HCT116 (cell line): ENCODE data around the gene TOPAZ1. TPM values are rescaled to one million over a fixed set of nuclear protein-coding genes. Genes with fewer than 3 reads are reported as not detected.

ENCODE experiments used
- ATAC-seq: fragments of 200-7000 bp; cut with Tn5 transposase; 2 replicates; pipeline ENCODE4 v1.9.1; 2020; ENCODE audit warnings: mild to moderate bottlenecking, moderate library complexity
- BruUV-seq: library from RNA; stranded (reverse); fragments of 400-500 nt; replicated peaks from 2 replicates; lab custom pipeline; 2021; lab: Mats Ljungman, UMichigan
- CTCF ChIA-PET: fragments of 300-600 bp; sonication (Branson Sonifier 250); formaldehyde crosslinking; loops from one replicate; lab custom pipeline; 2021; ENCODE audit warnings: antibody characterized with exemption; lab: Charles Lee
- POLR2A ChIA-PET: fragments of 300-600, 350-600 bp; sonication (Branson Sonifier 250); formaldehyde crosslinking; loops from one replicate; lab custom pipeline; 2021; ENCODE audit warnings: antibody characterized with exemption; lab: Charles Lee
- RAD21 ChIA-PET, 2 experiments: fragments of 300-600 bp; sonication (Branson Sonifier 250); formaldehyde crosslinking; loops; one replicate each; lab custom pipeline; 2023; ENCODE audit warnings: low total read pairs in 2 of 2; ENCODE audit not compliant: uncharacterized antibody in 2 of 2, unreplicated experiment in 2 of 2, low non-redundant PET in 1 of 2; lab: Charles Lee
- DNase-seq: peaks from one replicate; pipeline ENCODE4 v3.0.0-alpha.2; 2010; ENCODE audit warnings: low read depth, low spot score
- H2AFZ ChIP-seq: fragments of 200-600 bp; shearing (Covaris generic), sonication (generic); 2 replicates; pipeline ENCODE4 v1.6.1; 2017; ENCODE audit warnings: low read depth, mixed run types, mixed read lengths, antibody characterized with exemption, low read length; ENCODE audit not compliant: poor library complexity, severe bottlenecking
- H3K27ac ChIP-seq: 2 replicates; pipeline ENCODE4 v1.5.1; 2012; ENCODE audit warnings: low read depth, low read length
- H3K27me3 ChIP-seq: fragments of 200-600 bp; sonication (generic); 2 replicates; pipeline ENCODE4 v1.6.1; 2016; ENCODE audit warnings: mixed run types, low read length, mixed read lengths; ENCODE audit not compliant: insufficient read depth
- H3K36me3 ChIP-seq, 2 experiments: fragments of 200-500 bp in 1 of 2; fragments of 200-600 bp in 1 of 2; sonication (Bioruptor generic) in 1 of 2; sonication (generic) in 1 of 2; 2 replicates each; pipeline versions ENCODE4 v1.5.1 to v1.6.1; 2014 to 2016; ENCODE audit warnings: low read length in 2 of 2, inconsistent platforms in 1 of 2, mixed read lengths in 1 of 2, mixed run types in 1 of 2; ENCODE audit not compliant: insufficient read depth in 2 of 2, control insufficient read depth in 1 of 2
- H3K4me1 ChIP-seq, 2 experiments: fragments of 200-600 bp in 1 of 2; sonication (generic) in 1 of 2; 2 replicates each; pipeline versions ENCODE4 v1.5.1 to v1.6.1; 2012 to 2017; ENCODE audit warnings: low read length in 2 of 2, inconsistent platforms in 1 of 2, mild to moderate bottlenecking in 1 of 2, mixed read lengths in 1 of 2, mixed run types in 1 of 2, moderate library complexity in 1 of 2; ENCODE audit not compliant: insufficient read depth in 2 of 2, control insufficient read depth in 1 of 2
- H3K4me2 ChIP-seq: fragments of 200-600 bp; sonication (generic); 2 replicates; pipeline ENCODE4 v1.6.1; 2017; ENCODE audit warnings: mixed run types, low read length, mixed read lengths
- H3K4me3 ChIP-seq, 2 experiments: fragments of 200-600 bp in 1 of 2; sonication (generic) in 1 of 2; replicated peaks in 1 of 2; 2 replicates each; pipeline ENCODE4 v1.5.1; 2011 to 2016; ENCODE audit warnings: low read length in 2 of 2, control low read depth in 1 of 2, low read depth in 1 of 2, mild to moderate bottlenecking in 1 of 2, mixed read lengths in 1 of 2, mixed run types in 1 of 2
- H3K79me2 ChIP-seq: fragments of 200-600 bp; sonication (generic); 2 replicates; pipeline ENCODE4 v1.6.1; 2017; ENCODE audit warnings: mild to moderate bottlenecking, mixed run types, low read length, moderate library complexity, mixed read lengths; ENCODE audit not compliant: insufficient read depth
- H3K9ac ChIP-seq: fragments of 200-600 bp; sonication (generic); 2 replicates; pipeline ENCODE4 v1.6.1; 2016; ENCODE audit warnings: low read length, mixed read lengths
- H3K9me2 ChIP-seq: fragments of 200-600 bp; sonication (generic), shearing (Covaris generic); 2 replicates; pipeline ENCODE4 v1.6.1; 2017; ENCODE audit warnings: mixed run types, mild to moderate bottlenecking, moderate library complexity; ENCODE audit not compliant: insufficient read depth
- H3K9me3 ChIP-seq, 2 experiments: fragments of 200-500 bp in 1 of 2; fragments of 200-600 bp in 1 of 2; sonication (Bioruptor generic) in 1 of 2; sonication (generic) in 1 of 2; 2 replicates each; pipeline ENCODE4 v1.6.1; 2014 to 2017; ENCODE audit warnings: low read length in 2 of 2, mixed read lengths in 2 of 2, inconsistent platforms in 1 of 2, low read depth in 1 of 2, mild to moderate bottlenecking in 1 of 2, mixed run types in 1 of 2, moderate library complexity in 1 of 2; ENCODE audit not compliant: control insufficient read depth in 1 of 2, insufficient read depth in 1 of 2
- H4K20me1 ChIP-seq: fragments of 200-600 bp; sonication (generic), shearing (Covaris generic); 2 replicates; pipeline ENCODE4 v1.6.1; 2017; ENCODE audit warnings: mixed run types, mild to moderate bottlenecking, moderate library complexity; ENCODE audit not compliant: insufficient read depth
- CBX3 ChIP-seq: IDR thresholded peaks from 2 replicates; pipeline ENCODE4 v1.6.1; 2012; ENCODE audit warnings: low read depth
- CTCF ChIP-seq, 3 experiments: fragments of 200-600 bp in 1 of 3; sonication (generic) in 1 of 3; IDR thresholded peaks in 2 of 3; conservative IDR thresholded peaks in 1 of 3; 2 replicates each; pipeline ENCODE4 v1.5.1; 2012 to 2017; ENCODE audit warnings: low read depth in 2 of 3, low read length in 2 of 3, antibody characterized with exemption in 1 of 3, borderline replicate concordance in 1 of 3, control low read depth in 1 of 3, mild to moderate bottlenecking in 1 of 3, mixed read lengths in 1 of 3, mixed run types in 1 of 3, moderate library complexity in 1 of 3; ENCODE audit not compliant: insufficient read depth in 1 of 3
- ELF1 ChIP-seq: IDR thresholded peaks from 2 replicates; pipeline ENCODE4 v1.6.1; 2012; ENCODE audit warnings: low read depth, borderline replicate concordance
- EZH2 ChIP-seq: fragments of 200-600 bp; sonication (generic); IDR thresholded peaks from 2 replicates; pipeline ENCODE4 v1.6.1; 2017; ENCODE audit warnings: antibody characterized with exemption, mixed run types
- EZH2phosphoT487 ChIP-seq: fragments of 200-600 bp; IDR thresholded peaks from 2 replicates; pipeline ENCODE4 v1.6.1; 2018; ENCODE audit warnings: antibody characterized with exemption, borderline replicate concordance
- FOSL1 ChIP-seq: IDR thresholded peaks from 2 replicates; pipeline ENCODE4 v1.6.1; 2012; ENCODE audit warnings: low read depth
- POLR2A ChIP-seq: IDR thresholded peaks from 2 replicates; pipeline ENCODE4 v1.7.0; 2011; ENCODE audit warnings: borderline replicate concordance; ENCODE audit not compliant: insufficient read depth, insufficient read length; ENCODE audit errors: extremely low read depth
- POLR2AphosphoS5 ChIP-seq: IDR thresholded peaks from 2 replicates; pipeline ENCODE4 v1.6.1; 2011; ENCODE audit warnings: mild to moderate bottlenecking, low read depth, low read length, moderate library complexity
- RAD21 ChIP-seq: IDR thresholded peaks from 2 replicates; pipeline ENCODE4 v1.6.1; 2012; ENCODE audit warnings: low read depth, mild to moderate bottlenecking
- REST ChIP-seq: IDR thresholded peaks from 2 replicates; pipeline ENCODE4 v1.6.1; 2012; ENCODE audit warnings: low read depth
- SIN3A ChIP-seq: IDR thresholded peaks from 2 replicates; pipeline ENCODE4 v1.6.1; 2012; ENCODE audit warnings: low read depth
- SRF ChIP-seq: IDR thresholded peaks from 2 replicates; pipeline ENCODE4 v1.6.1; 2012; ENCODE audit warnings: low read depth
- YY1 ChIP-seq: IDR thresholded peaks from 2 replicates; pipeline ENCODE4 v1.6.1; 2011; ENCODE audit warnings: low read length, low read depth, moderate library complexity, mild to moderate bottlenecking; ENCODE audit not compliant: insufficient replicate concordance; ENCODE audit errors: extremely low read depth
- intact Hi-C: fragments of 100-400 bp; cut with micrococcal nuclease; formaldehyde crosslinking; loops from 2 replicates; pipeline ENCODE4 v1.10.0; 2022
- total RNA-seq: library from RNA; stranded (reverse); gene quantifications from one replicate; pipeline ENCODE4 v1.2.1, GENCODE V29; 2021; ENCODE audit not compliant: unreplicated experiment

TOPAZ1 gene
- total RNA-seq, 1 experiment from 2014 or later = not detected

- no peaks in the 10 kb centered on the region for H3K36me3 ChIP-seq
- DNase-seq (no peak), ATAC-seq (no peak)
- H3K4me1 ChIP-seq = peaks cover 5 to 16% of the 10 kb centered on the region in 2 experiments; a peak in 3 of 4 replicates
- H3K9me2 ChIP-seq = no peaks in the 10 kb centered on the region
- RAD21 ChIA-PET = no interaction called here
- POLR2A ChIA-PET = no interaction called here
- peaks cover 8% of the 10 kb centered on the region for H3K79me2 ChIP-seq
- H3K9me3 ChIP-seq = no peaks in the 10 kb centered on the region
- no peaks in the 10 kb centered on the region; the same call in 1 of the 2 replicates for H3K27me3 ChIP-seq
- CTCF ChIA-PET = no interaction called here
- no peak overlapping the region for H3K27ac ChIP-seq
- no TSS peak for BruUV-seq
- TF ChIP-seq YY1 = no peak
- TF ChIP-seq CBX3 = no peak
- TF ChIP-seq EZH2phosphoT487 = no peak
- no peak for TF ChIP-seq RAD21
- no peak for TF ChIP-seq POLR2AphosphoS5
- no peak overlapping the region for H3K4me2 ChIP-seq
- intact Hi-C loops = no loop called here
- no peak overlapping the region for H2AFZ ChIP-seq
- no peaks in the 10 kb centered on the region for H4K20me1 ChIP-seq
- no peak overlapping the region for H3K9ac ChIP-seq
- no peak overlapping the region for H3K4me3 ChIP-seq
These were observed 92.6 kb downstream of the TOPAZ1 start for GRCh38 chr3:44334326-44334725.

- Histone ChIP-seq H2AFZ (peak overlapping the region; percentile 42), H3K9me3 (no peaks in the 10 kb centered on the region), H3K4me3 (peak overlapping the region; percentile 77 to 80), H4K20me1 (no peaks in the 10 kb centered on the region), H3K36me3 (no peaks in the 10 kb centered on the region), H3K9me2 (no peaks in the 10 kb centered on the region), H3K27ac (peak overlapping the region; percentile 84; the same call in 1 of the 2 replicates), H3K79me2 (peaks cover 36% of the 10 kb centered on the region), H3K27me3 (no peaks in the 10 kb centered on the region; the same call in 1 of the 2 replicates), H3K9ac (peak overlapping the region; percentile 83), H3K4me2 (peak overlapping the region; percentile 86), H3K4me1 (peaks cover 7 to 21% of the 10 kb centered on the region in 2 experiments; a peak in 3 of 4 replicates)
- no TSS peak for BruUV-seq
- ChIA-PET POLR2A (no interaction called here), RAD21 (no interaction called here), CTCF (interaction anchor here (1.1 to 1.2 kb wide), 3 partner anchors 13 to 577 kb away, joined by 3 to 9 read pairs (median 4); no protein-coding TSS in a partner anchor)
- TF ChIP-seq REST (no peak), CTCF (IDR thresholded peaks at IDR 0.05 in 2 of 3, conservative IDR thresholded peaks at IDR 0.05 in 1 of 3; ENCODE audit: borderline replicate concordance in 1 of 3, insufficient read depth in 1 of 3, low read depth in 2 of 3, low read length in 2 of 3) (0 out of 6 replicates have a peak, but pooled peaks of 1 of the 3 experiments have one; percentile 11), ELF1 (no peak), SIN3A (no peak), RAD21 (peak; percentile 27; the same call in 1 of the 2 replicates), CBX3 (no peak), SRF (no peak), EZH2 (no peak), FOSL1 (no peak), POLR2A (no peak)
- intact Hi-C loops = loop anchor here (5.0 kb wide), 1 partner anchor 175 kb away; no protein-coding TSS in a partner anchor
- no peak for DNase-seq
- ATAC-seq = no peak
These were observed 95.6 kb downstream of the TOPAZ1 start for GRCh38 chr3:44337248-44337785.
